HepG2 (cell line): ENCODE measurements around the gene ALG3. TPM values are rescaled to one million over a fixed set of nuclear protein-coding genes. Genes with fewer than 3 reads are reported as not detected.

ENCODE experiments used
- AGO2 ChIP-seq: fragments of 200-400 bp; formaldehyde crosslinking; optimal IDR thresholded peaks from 2 replicates; pipeline ENCODE3; 2017; ENCODE audit warnings: mild to moderate bottlenecking, low read depth, low read length, moderate library complexity
- BORCS8-MEF2B ChIP-seq: sonication (generic); formaldehyde crosslinking; IDR thresholded peaks from 2 replicates; pipeline ENCODE4 v1.8.0; 2022; ENCODE audit warnings: mild to moderate bottlenecking, missing genetic modification reagents
- ERF ChIP-seq: IDR thresholded peaks from 2 replicates; pipeline ENCODE4 v1.6.1; 2018; ENCODE audit warnings: missing biosample characterization, missing genetic modification reagents
- GLI4 ChIP-seq: sonication (generic); formaldehyde crosslinking; IDR thresholded peaks from 2 replicates; pipeline ENCODE4 v1.5.1; 2020; ENCODE audit warnings: missing genetic modification reagents, mild to moderate bottlenecking, moderate library complexity, borderline replicate concordance
- NAIF1 ChIP-seq: sonication (generic); formaldehyde crosslinking; IDR thresholded peaks from 2 replicates; pipeline ENCODE4 v1.5.0; 2020; ENCODE audit warnings: mild to moderate bottlenecking, missing genetic modification reagents, borderline replicate concordance
- RFXAP ChIP-seq: sonication (generic); formaldehyde crosslinking; IDR thresholded peaks from 2 replicates; pipeline ENCODE4 v1.4.0; 2020; ENCODE audit warnings: missing genetic modification reagents, borderline replicate concordance
- SIN3B ChIP-seq: fragments of 150-350 bp; IDR thresholded peaks from 2 replicates; pipeline ENCODE4 v1.6.1; 2014; ENCODE audit warnings: low read length
- SNRNP70 ChIP-seq: fragments of 200-400 bp; formaldehyde crosslinking; IDR thresholded peaks from 2 replicates; pipeline ENCODE4 v1.6.1; 2017; ENCODE audit warnings: mild to moderate bottlenecking, low read depth, low read length, moderate library complexity
- SP5 ChIP-seq: IDR thresholded peaks from 2 replicates; pipeline ENCODE4 v1.6.1; 2016; ENCODE audit warnings: low read depth, borderline replicate concordance
- STAG1 ChIP-seq: sonication (generic); formaldehyde crosslinking; IDR thresholded peaks from 2 replicates; pipeline ENCODE4 v1.4.0; 2020; ENCODE audit warnings: missing genetic modification reagents
- STAT5B ChIP-seq: sonication (generic); formaldehyde crosslinking; IDR thresholded peaks from 2 replicates; pipeline ENCODE4 v1.4.0; 2020; ENCODE audit warnings: missing genetic modification reagents
- TBX2 ChIP-seq: sonication (generic); formaldehyde crosslinking; IDR thresholded peaks from 2 replicates; pipeline ENCODE4 v1.5.0; 2020; ENCODE audit warnings: missing genetic modification reagents, mild to moderate bottlenecking, borderline replicate concordance
- TEAD2 ChIP-seq: sonication (generic); formaldehyde crosslinking; IDR thresholded peaks from 2 replicates; pipeline ENCODE4 v1.9.0; 2021; ENCODE audit warnings: missing genetic modification reagents
- WIZ ChIP-seq: sonication (generic); formaldehyde crosslinking; IDR thresholded peaks from 2 replicates; pipeline ENCODE4 v1.5.1; 2020; ENCODE audit warnings: mild to moderate bottlenecking, missing genetic modification reagents
- ZBTB7B ChIP-seq: sonication (generic); formaldehyde crosslinking; IDR thresholded peaks from 2 replicates; pipeline ENCODE4 v1.4.0; 2020; ENCODE audit warnings: missing genetic modification reagents
- ZNF7 ChIP-seq: IDR thresholded peaks from 2 replicates; pipeline ENCODE4 v1.6.1; 2016; ENCODE audit warnings: missing biosample characterization, missing genetic modification reagents
- ZNF782 ChIP-seq: sonication (generic); formaldehyde crosslinking; IDR thresholded peaks from 2 replicates; pipeline ENCODE4 v1.4.0; 2020; ENCODE audit warnings: missing genetic modification reagents, mild to moderate bottlenecking, borderline replicate concordance
- polyA plus RNA-seq, 8 experiments: library from polyadenylated mRNA; depleted of rRNA in 3 of 8; stranded (reverse) in 7 of 8; unstranded in 1 of 8; fragments of >200 nt; fragmentation: Illumina TruSeq in 4 of 8; extraction: Trizol in 4 of 8; gene quantifications; 2 replicates each; pipeline versions ENCODE4 v1.2.1 to v1.2.3, GENCODE V29; 2011 to 2016; ENCODE audit warnings: low read depth in 4 of 8, missing spikeins in 1 of 8, mixed read lengths in 1 of 8; ENCODE audit not compliant: insufficient read depth in 1 of 8
- total RNA-seq, 5 experiments: library from RNA; depleted of rRNA; stranded (reverse); fragments of >200 nt; fragmentation: Illumina TruSeq; extraction: Trizol; gene quantifications; 2 replicates each; pipeline ENCODE4 v1.2.3, GENCODE V29; 2016; ENCODE audit warnings: low read depth in 1 of 5
- TF ChIP-seq, protein P1 (sequence below): sonication (generic); formaldehyde crosslinking; IDR thresholded peaks from 2 replicates; pipeline ENCODE4 v1.4.0; 2020; ENCODE audit warnings: missing genetic modification reagents, mild to moderate bottlenecking, borderline replicate concordance
- TF ChIP-seq, protein P2 (sequence below): sonication (generic); formaldehyde crosslinking; IDR thresholded peaks from 2 replicates; pipeline ENCODE4 v1.4.0; 2020; ENCODE audit warnings: missing genetic modification reagents, borderline replicate concordance
- TF ChIP-seq, protein P3 (sequence below): IDR thresholded peaks from 2 replicates; pipeline ENCODE4 v1.6.1; 2016; ENCODE audit warnings: missing compliant biosample characterization, missing genetic modification reagents, borderline replicate concordance

Gene ALG3
- total and polyA plus RNA-seq, 2 of the 13 experiments (the other 11 are each of a cell fraction or from before 2014, with no cell fraction given), result 46.6 to 57.1 TPM

DNA sequence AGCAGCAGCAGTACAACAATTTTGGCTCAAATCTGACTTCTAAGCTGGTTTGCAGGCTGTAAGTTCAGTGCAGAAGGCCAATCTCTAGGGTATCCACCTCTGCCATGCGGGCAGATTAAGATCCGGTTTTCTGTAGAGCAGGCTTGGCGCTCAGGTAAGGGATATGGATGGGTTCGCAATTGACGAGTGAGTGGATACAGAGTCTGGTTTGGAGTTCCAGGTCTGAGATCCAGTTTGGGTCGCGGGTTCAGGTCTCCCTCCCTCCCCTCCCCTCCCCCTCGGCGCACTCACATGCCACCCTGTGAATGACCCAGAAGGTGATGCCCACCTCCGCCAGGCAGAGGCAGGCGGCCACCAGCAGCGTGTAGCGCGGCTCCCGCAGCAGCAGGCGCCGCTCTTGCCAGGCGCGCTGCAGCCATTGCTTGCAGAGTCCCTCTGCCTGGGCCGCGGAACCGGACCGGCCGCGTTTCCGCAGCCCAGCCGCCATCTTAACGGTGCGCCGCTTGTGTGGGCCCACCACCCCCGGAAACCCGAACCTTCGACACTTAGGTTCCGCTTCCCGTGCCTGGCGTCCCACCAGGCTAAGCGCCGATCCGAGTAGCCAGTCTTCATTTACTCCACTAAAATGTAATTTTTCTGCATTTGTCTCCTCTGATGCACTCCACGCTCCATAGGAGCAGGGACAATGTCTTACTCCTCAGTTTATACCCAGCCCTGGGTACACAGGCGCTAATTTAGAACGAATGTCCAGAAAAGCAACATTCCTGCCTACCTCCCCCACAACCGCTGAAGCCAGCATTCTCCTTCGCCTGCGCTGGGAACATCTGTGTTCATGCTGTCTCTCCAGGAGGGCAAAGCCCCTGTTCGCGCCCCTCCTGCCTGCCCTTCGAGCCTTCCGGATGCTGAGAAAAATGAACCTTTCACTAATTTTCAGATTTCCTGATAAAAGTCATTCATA, at the start of gene ALG3 (continued):
- TF ChIP-seq, protein P1, sequence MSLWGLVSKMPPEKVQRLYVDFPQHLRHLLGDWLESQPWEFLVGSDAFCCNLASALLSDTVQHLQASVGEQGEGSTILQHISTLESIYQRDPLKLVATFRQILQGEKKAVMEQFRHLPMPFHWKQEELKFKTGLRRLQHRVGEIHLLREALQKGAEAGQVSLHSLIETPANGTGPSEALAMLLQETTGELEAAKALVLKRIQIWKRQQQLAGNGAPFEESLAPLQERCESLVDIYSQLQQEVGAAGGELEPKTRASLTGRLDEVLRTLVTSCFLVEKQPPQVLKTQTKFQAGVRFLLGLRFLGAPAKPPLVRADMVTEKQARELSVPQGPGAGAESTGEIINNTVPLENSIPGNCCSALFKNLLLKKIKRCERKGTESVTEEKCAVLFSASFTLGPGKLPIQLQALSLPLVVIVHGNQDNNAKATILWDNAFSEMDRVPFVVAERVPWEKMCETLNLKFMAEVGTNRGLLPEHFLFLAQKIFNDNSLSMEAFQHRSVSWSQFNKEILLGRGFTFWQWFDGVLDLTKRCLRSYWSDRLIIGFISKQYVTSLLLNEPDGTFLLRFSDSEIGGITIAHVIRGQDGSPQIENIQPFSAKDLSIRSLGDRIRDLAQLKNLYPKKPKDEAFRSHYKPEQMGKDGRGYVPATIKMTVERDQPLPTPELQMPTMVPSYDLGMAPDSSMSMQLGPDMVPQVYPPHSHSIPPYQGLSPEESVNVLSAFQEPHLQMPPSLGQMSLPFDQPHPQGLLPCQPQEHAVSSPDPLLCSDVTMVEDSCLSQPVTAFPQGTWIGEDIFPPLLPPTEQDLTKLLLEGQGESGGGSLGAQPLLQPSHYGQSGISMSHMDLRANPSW (CRISPR knock-in tag), result no peak
- TF ChIP-seq STAG1 (CRISPR knock-in tag) (no peak), GLI4 (CRISPR knock-in tag) (no peak), RFXAP (CRISPR knock-in tag) (no peak; the same call in 1 of the 2 replicates), NAIF1 (CRISPR knock-in tag) (peak; percentile 57), STAT5B (CRISPR knock-in tag) (peak; percentile 50; the same call in 1 of the 2 replicates), ZNF782 (CRISPR knock-in tag) (no peak), SIN3B (peak; percentile 76; the same call in 1 of the 2 replicates), ZBTB7B (CRISPR knock-in tag) (peak; percentile 47), AGO2 (peak; percentile 67), SNRNP70 (no peak), TEAD2 (CRISPR knock-in tag) (no peak), WIZ (peak; percentile 88; the same call in 1 of the 2 replicates), BORCS8-MEF2B (CRISPR knock-in tag) (peak; percentile 87; the same call in 1 of the 2 replicates), ZNF7 (CRISPR knock-in tag) (0 out of 2 replicates have a peak, but pooled peaks have one; percentile 19), TBX2 (peak; percentile 53), SP5 (CRISPR knock-in tag) (no peak), ERF (CRISPR knock-in tag) (peak; percentile 86)
- TF ChIP-seq, protein P2, sequence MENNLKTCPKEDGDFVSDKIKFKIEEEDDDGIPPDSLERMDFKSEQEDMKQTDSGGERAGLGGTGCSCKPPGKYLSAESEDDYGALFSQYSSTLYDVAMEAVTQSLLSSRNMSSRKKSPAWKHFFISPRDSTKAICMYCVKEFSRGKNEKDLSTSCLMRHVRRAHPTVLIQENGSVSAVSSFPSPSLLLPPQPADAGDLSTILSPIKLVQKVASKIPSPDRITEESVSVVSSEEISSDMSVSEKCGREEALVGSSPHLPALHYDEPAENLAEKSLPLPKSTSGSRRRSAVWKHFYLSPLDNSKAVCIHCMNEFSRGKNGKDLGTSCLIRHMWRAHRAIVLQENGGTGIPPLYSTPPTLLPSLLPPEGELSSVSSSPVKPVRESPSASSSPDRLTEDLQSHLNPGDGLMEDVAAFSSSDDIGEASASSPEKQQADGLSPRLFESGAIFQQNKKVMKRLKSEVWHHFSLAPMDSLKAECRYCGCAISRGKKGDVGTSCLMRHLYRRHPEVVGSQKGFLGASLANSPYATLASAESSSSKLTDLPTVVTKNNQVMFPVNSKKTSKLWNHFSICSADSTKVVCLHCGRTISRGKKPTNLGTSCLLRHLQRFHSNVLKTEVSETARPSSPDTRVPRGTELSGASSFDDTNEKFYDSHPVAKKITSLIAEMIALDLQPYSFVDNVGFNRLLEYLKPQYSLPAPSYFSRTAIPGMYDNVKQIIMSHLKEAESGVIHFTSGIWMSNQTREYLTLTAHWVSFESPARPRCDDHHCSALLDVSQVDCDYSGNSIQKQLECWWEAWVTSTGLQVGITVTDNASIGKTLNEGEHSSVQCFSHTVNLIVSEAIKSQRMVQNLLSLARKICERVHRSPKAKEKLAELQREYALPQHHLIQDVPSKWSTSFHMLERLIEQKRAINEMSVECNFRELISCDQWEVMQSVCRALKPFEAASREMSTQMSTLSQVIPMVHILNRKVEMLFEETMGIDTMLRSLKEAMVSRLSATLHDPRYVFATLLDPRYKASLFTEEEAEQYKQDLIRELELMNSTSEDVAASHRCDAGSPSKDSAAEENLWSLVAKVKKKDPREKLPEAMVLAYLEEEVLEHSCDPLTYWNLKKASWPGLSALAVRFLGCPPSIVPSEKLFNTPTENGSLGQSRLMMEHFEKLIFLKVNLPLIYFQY (CRISPR knock-in tag), result peak; percentile 99
- TF ChIP-seq, protein P3, sequence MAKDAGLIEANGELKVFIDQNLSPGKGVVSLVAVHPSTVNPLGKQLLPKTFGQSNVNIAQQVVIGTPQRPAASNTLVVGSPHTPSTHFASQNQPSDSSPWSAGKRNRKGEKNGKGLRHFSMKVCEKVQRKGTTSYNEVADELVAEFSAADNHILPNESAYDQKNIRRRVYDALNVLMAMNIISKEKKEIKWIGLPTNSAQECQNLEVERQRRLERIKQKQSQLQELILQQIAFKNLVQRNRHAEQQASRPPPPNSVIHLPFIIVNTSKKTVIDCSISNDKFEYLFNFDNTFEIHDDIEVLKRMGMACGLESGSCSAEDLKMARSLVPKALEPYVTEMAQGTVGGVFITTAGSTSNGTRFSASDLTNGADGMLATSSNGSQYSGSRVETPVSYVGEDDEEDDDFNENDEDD, result peak; percentile 47; the same call in 1 of the 2 replicates
